HepG2 (cell line): ENCODE data around the gene B4GALT3. TPM values are rescaled to one million over a fixed set of nuclear protein-coding genes. Genes with fewer than 3 reads are reported as not detected.

Experiments
- ATAC-seq: fragments of 200-7000 bp; cut with Tn5 transposase; 3 replicates; pipeline ENCODE4 v1.9.1; 2020; ENCODE audit warnings: mild to moderate bottlenecking, moderate library complexity
- BruUV-seq: library from RNA; stranded (reverse); fragments of 400-500 nt; replicated peaks from 2 replicates; lab custom pipeline; 2021; lab: Mats Ljungman, UMichigan
- CTCF ChIA-PET: fragments of 300-600 bp; formaldehyde crosslinking; extraction: SDS; loops from one replicate; lab custom pipeline; 2021; ENCODE audit warnings: low total read pairs, inconsistent platforms, low intra/inter-chr PET ratio; lab: Yijun Ruan, JAX
- POLR2A ChIA-PET: fragments of 350-600 bp; sonication (Branson Sonifier 250); formaldehyde crosslinking; loops from one replicate; lab custom pipeline; 2020; ENCODE audit warnings: antibody characterized with exemption, inconsistent platforms; lab: Yijun Ruan, JAX
- DNase-seq: peaks from one replicate; pipeline ENCODE4 v3.0.0-alpha.2; 2015; ENCODE audit warnings: low spot score
- FAIRE-seq: peaks from 3 replicates; lab custom pipeline; 2011; peaks lifted over from hg19 to GRCh38; lab: Jason Lieb, UNC
- H2AFZ ChIP-seq: one replicate; pipeline ENCODE4 v1.6.1; 2011; ENCODE audit warnings: low read length, inconsistent platforms
- H3K27ac ChIP-seq: fragments of 300-600 bp; 3 replicates; pipeline ENCODE4 v1.8.0; 2011; ENCODE audit warnings: mixed run types, mild to moderate bottlenecking, mixed read lengths, low read length, inconsistent platforms; ENCODE audit not compliant: insufficient read depth; ENCODE audit errors: extremely low read length
- H3K27me3 ChIP-seq, 2 experiments: fragments of 200-600 bp in 1 of 2; 2 replicates in 1 of 2; 3 replicates in 1 of 2; pipeline versions ENCODE4 v1.6.0 to v1.8.0; 2011; ENCODE audit warnings: low read length in 2 of 2, mild to moderate bottlenecking in 2 of 2, moderate library complexity in 2 of 2, inconsistent platforms in 1 of 2; ENCODE audit not compliant: insufficient read depth in 2 of 2, control insufficient read depth in 1 of 2
- H3K36me3 ChIP-seq, 2 experiments: fragments of 200-600 bp in 1 of 2; replicated peaks in 1 of 2; 2 replicates in 1 of 2; 3 replicates in 1 of 2; pipeline versions ENCODE4 v1.5.1 to v1.8.0; 2011; ENCODE audit warnings: low read length in 2 of 2, inconsistent platforms in 1 of 2; ENCODE audit not compliant: insufficient read depth in 2 of 2, control insufficient read depth in 1 of 2
- H3K4me1 ChIP-seq: 2 replicates; pipeline ENCODE4 v1.5.1; 2012; ENCODE audit warnings: low read length, inconsistent platforms; ENCODE audit not compliant: insufficient read depth
- H3K4me2 ChIP-seq: 2 replicates; pipeline ENCODE4 v1.6.0; 2011; ENCODE audit warnings: low read depth, low read length, inconsistent platforms
- H3K4me3 ChIP-seq, 3 experiments: fragments of 200-600 bp in 1 of 3; sonication (generic), shearing (Covaris generic) in 1 of 3; replicated peaks in 1 of 3; 2 replicates each; pipeline ENCODE4 v1.5.1; 2011 to 2016; ENCODE audit warnings: low read length in 3 of 3, inconsistent platforms in 2 of 3, low read depth in 2 of 3, mild to moderate bottlenecking in 2 of 3, control low read depth in 1 of 3, mixed read lengths in 1 of 3; ENCODE audit not compliant: insufficient read depth in 1 of 3
- H3K79me2 ChIP-seq: one replicate; pipeline ENCODE4 v1.6.1; 2011; ENCODE audit warnings: low read length, inconsistent platforms; ENCODE audit not compliant: insufficient read depth
- H3K9ac ChIP-seq: 2 replicates; pipeline ENCODE4 v1.6.0; 2011; ENCODE audit warnings: mild to moderate bottlenecking, low read depth, low read length, inconsistent platforms; ENCODE audit not compliant: insufficient read depth
- H3K9me3 ChIP-seq: 2 replicates; pipeline ENCODE4 v1.5.1; 2012; ENCODE audit warnings: mild to moderate bottlenecking, low read length
- H4K20me1 ChIP-seq: 2 replicates; pipeline ENCODE4 v1.6.0; 2011; ENCODE audit warnings: inconsistent platforms, mild to moderate bottlenecking, low read length, moderate library complexity; ENCODE audit not compliant: insufficient read depth
- CAMTA2 ChIP-seq: sonication (generic); formaldehyde crosslinking; IDR thresholded peaks from 2 replicates; pipeline ENCODE4 v1.4.0; 2020; ENCODE audit warnings: mild to moderate bottlenecking, missing genetic modification reagents, borderline replicate concordance
- GFI1 ChIP-seq: sonication (generic); formaldehyde crosslinking; IDR thresholded peaks from 2 replicates; pipeline ENCODE4 v1.5.0; 2020; ENCODE audit warnings: missing genetic modification reagents, mild to moderate bottlenecking, borderline replicate concordance
- HCFC1 ChIP-seq: fragments of 150-350 bp; IDR thresholded peaks from 2 replicates; pipeline ENCODE4 v1.6.1; 2014; ENCODE audit warnings: low read depth, low read length
- IKZF4 ChIP-seq: sonication (generic); formaldehyde crosslinking; IDR thresholded peaks from 2 replicates; pipeline ENCODE4 v1.5.1; 2020; ENCODE audit warnings: borderline replicate concordance, mild to moderate bottlenecking, low read depth, missing genetic modification reagents; ENCODE audit errors: not compliant biosample characterization
- PHF8 ChIP-seq: sonication (generic); formaldehyde crosslinking; IDR thresholded peaks from 2 replicates; pipeline ENCODE4 v1.5.0; 2020; ENCODE audit warnings: missing genetic modification reagents
- SMAD9 ChIP-seq: sonication (generic); formaldehyde crosslinking; IDR thresholded peaks from 2 replicates; pipeline ENCODE4 v1.5.1; 2020; ENCODE audit warnings: mild to moderate bottlenecking, missing genetic modification reagents
- ZC3H4 ChIP-seq: sonication (generic); formaldehyde crosslinking; IDR thresholded peaks from 2 replicates; pipeline ENCODE4 v1.4.0; 2020; ENCODE audit warnings: missing genetic modification reagents, borderline replicate concordance
- ZNF430 ChIP-seq: sonication (generic); formaldehyde crosslinking; IDR thresholded peaks from 2 replicates; pipeline ENCODE4 v1.9.0; 2021; ENCODE audit warnings: mild to moderate bottlenecking, missing genetic modification reagents
- ZNF432 ChIP-seq: sonication (generic); formaldehyde crosslinking; IDR thresholded peaks from 2 replicates; pipeline ENCODE4 v1.5.0; 2020; ENCODE audit warnings: missing genetic modification reagents, mild to moderate bottlenecking, borderline replicate concordance
- ZNF460 ChIP-seq: sonication (generic); formaldehyde crosslinking; IDR thresholded peaks from 2 replicates; pipeline ENCODE4 v1.5.1; 2020; ENCODE audit warnings: missing genetic modification reagents, mild to moderate bottlenecking, borderline replicate concordance
- ZNF616 ChIP-seq: sonication (generic); formaldehyde crosslinking; IDR thresholded peaks from 2 replicates; pipeline ENCODE4 v1.5.0; 2020; ENCODE audit warnings: low read depth, mild to moderate bottlenecking, missing genetic modification reagents
- WGBS: methylation state at CpG from one replicate; pipeline ENCODE4 v1.1.6; 2017; ENCODE audit warnings: low lambda C conversion rate; 5-methylcytosine and 5-hydroxymethylcytosine counted together
- in situ Hi-C: cut with HindIII; loops from 2 replicates; pipeline ENCODE4 v1.10.0; 2017; ENCODE audit warnings: low pct_unique_long_range_greater_than_20kb; ENCODE audit not compliant: extremely low pct_ligation_motif_present
- intact Hi-C: fragments of 100-400 bp; cut with micrococcal nuclease; formaldehyde crosslinking; loops from one replicate; pipeline ENCODE4 v1.10.0; 2022; ENCODE audit not compliant: unreplicated experiment
- polyA plus RNA-seq, 8 experiments: library from polyadenylated mRNA; depleted of rRNA in 3 of 8; stranded (reverse) in 7 of 8; unstranded in 1 of 8; fragments of >200 nt; fragmentation: Illumina TruSeq in 4 of 8; extraction: Trizol in 4 of 8; gene quantifications; 2 replicates each; pipeline versions ENCODE4 v1.2.1 to v1.2.3, GENCODE V29; 2011 to 2016; ENCODE audit warnings: low read depth in 4 of 8, missing spikeins in 1 of 8, mixed read lengths in 1 of 8; ENCODE audit not compliant: insufficient read depth in 1 of 8
- total RNA-seq, 5 experiments: library from RNA; depleted of rRNA; stranded (reverse); fragments of >200 nt; fragmentation: Illumina TruSeq; extraction: Trizol; gene quantifications; 2 replicates each; pipeline ENCODE4 v1.2.3, GENCODE V29; 2016; ENCODE audit warnings: low read depth in 1 of 5
- TF ChIP-seq, protein P1 (sequence below): IDR thresholded peaks from 2 replicates; pipeline ENCODE4 v1.6.1; 2012; ENCODE audit warnings: low read length, improper control_type of control experiment
- TF ChIP-seq, protein P2 (sequence below): sonication (generic); formaldehyde crosslinking; IDR thresholded peaks from 2 replicates; pipeline ENCODE4 v1.8.1; 2023; ENCODE audit warnings: missing genetic modification reagents, mild to moderate bottlenecking, borderline replicate concordance
- TF ChIP-seq, protein P3 (sequence below): sonication (generic); formaldehyde crosslinking; IDR thresholded peaks from 2 replicates; pipeline ENCODE4 v1.4.0; 2020; ENCODE audit warnings: mild to moderate bottlenecking, low read depth, missing genetic modification reagents

The B4GALT3 gene
- total and polyA plus RNA-seq, 2 of the 13 experiments (the other 11 are each of a cell fraction or from before 2014, with no cell fraction given) = 35.6 to 40.4 TPM

DNA sequence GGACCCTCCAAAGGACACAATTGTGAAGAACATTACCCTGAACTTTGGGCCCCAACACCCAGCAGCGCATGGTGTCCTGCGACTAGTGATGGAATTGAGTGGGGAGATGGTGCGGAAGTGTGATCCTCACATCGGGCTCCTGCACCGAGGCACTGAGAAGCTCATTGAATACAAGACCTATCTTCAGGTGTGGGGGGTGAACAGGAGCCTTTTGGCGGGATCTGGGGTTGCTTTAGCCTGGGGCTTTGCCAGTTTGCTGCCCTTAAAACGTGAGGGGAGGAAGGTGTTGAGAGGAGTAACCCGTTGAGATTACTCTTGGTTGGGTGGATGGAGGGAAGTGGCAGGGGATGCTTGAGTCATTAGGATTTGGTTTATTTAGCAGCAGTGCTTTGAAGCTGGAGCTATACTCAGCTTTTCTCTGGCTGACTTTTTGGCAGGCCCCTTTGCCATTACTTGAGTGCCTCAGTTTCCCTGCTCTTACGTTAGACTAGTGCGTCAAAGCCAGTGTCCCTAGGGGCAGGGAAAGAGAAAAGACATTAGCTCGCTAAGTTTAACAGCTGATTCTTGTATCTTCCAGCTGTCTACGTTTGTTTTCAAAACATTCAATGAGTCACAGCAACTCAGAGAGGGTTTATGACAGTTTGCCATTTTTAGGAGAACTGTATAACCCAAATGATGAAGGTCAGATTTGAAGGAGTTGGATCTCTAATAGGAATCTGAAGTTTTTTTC lies 29.3 kb upstream of the B4GALT3 start:
- in situ Hi-C loops = no loop called here
- ChIA-PET POLR2A (interaction anchor here (13.8 kb wide), 1 partner anchor 15 kb away, joined by 357 read pairs; the partner anchor contains the start of genes APOA2 and TOMM40L), CTCF (no interaction called here)
- no peak overlapping the region for H3K9ac ChIP-seq
- no peak for FAIRE-seq
- intact Hi-C loops = no loop called here
- no TSS peak for BruUV-seq
- no peaks in the 10 kb centered on the region for H3K9me3 ChIP-seq
- peaks cover 14 to 69% of the 10 kb centered on the region in 2 experiments for H3K36me3 ChIP-seq
- WGBS = 96% methylated on average over 12 of the region's 12 CpGs
- H3K4me1 ChIP-seq = peaks cover 51% of the 10 kb centered on the region
- H3K79me2 ChIP-seq = peaks cover 25% of the 10 kb centered on the region
- no peak overlapping the region for H3K27ac ChIP-seq
- no peak overlapping the region for H3K4me2 ChIP-seq
- TF ChIP-seq ZNF432 = no peak
- no peak for TF ChIP-seq ZNF460 (CRISPR knock-in tag)
- no peak for TF ChIP-seq PHF8
- TF ChIP-seq CAMTA2 (CRISPR knock-in tag) = no peak
- TF ChIP-seq, protein P1, sequence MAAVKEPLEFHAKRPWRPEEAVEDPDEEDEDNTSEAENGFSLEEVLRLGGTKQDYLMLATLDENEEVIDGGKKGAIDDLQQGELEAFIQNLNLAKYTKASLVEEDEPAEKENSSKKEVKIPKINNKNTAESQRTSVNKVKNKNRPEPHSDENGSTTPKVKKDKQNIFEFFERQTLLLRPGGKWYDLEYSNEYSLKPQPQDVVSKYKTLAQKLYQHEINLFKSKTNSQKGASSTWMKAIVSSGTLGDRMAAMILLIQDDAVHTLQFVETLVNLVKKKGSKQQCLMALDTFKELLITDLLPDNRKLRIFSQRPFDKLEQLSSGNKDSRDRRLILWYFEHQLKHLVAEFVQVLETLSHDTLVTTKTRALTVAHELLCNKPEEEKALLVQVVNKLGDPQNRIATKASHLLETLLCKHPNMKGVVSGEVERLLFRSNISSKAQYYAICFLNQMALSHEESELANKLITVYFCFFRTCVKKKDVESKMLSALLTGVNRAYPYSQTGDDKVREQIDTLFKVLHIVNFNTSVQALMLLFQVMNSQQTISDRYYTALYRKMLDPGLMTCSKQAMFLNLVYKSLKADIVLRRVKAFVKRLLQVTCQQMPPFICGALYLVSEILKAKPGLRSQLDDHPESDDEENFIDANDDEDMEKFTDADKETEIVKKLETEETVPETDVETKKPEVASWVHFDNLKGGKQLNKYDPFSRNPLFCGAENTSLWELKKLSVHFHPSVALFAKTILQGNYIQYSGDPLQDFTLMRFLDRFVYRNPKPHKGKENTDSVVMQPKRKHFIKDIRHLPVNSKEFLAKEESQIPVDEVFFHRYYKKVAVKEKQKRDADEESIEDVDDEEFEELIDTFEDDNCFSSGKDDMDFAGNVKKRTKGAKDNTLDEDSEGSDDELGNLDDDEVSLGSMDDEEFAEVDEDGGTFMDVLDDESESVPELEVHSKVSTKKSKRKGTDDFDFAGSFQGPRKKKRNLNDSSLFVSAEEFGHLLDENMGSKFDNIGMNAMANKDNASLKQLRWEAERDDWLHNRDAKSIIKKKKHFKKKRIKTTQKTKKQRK = no peak
- TF ChIP-seq GFI1 (CRISPR knock-in tag) = no peak
- TF ChIP-seq ZNF616 = no peak
- no peak for TF ChIP-seq ZNF430
- TF ChIP-seq, protein P2, sequence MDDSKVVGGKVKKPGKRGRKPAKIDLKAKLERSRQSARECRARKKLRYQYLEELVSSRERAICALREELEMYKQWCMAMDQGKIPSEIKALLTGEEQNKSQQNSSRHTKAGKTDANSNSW (CRISPR knock-in tag) = no peak
- TF ChIP-seq, protein P3, sequence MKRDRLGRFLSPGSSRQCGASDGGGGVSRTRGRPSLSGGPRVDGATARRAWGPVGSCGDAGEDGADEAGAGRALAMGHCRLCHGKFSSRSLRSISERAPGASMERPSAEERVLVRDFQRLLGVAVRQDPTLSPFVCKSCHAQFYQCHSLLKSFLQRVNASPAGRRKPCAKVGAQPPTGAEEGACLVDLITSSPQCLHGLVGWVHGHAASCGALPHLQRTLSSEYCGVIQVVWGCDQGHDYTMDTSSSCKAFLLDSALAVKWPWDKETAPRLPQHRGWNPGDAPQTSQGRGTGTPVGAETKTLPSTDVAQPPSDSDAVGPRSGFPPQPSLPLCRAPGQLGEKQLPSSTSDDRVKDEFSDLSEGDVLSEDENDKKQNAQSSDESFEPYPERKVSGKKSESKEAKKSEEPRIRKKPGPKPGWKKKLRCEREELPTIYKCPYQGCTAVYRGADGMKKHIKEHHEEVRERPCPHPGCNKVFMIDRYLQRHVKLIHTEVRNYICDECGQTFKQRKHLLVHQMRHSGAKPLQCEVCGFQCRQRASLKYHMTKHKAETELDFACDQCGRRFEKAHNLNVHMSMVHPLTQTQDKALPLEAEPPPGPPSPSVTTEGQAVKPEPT (CRISPR knock-in tag) = no peak
- no peak for TF ChIP-seq IKZF4 (CRISPR knock-in tag)
- TF ChIP-seq ZC3H4 (CRISPR knock-in tag) = no peak
- TF ChIP-seq HCFC1 = no peak
- no peak for TF ChIP-seq SMAD9
- H3K27me3 ChIP-seq = no peaks in the 10 kb centered on the region; a peak in 1 of 5 replicates
- no peak for DNase-seq
- H4K20me1 ChIP-seq = no peaks in the 10 kb centered on the region
- no peak overlapping the region for H3K4me3 ChIP-seq
- no peak overlapping the region for H2AFZ ChIP-seq
- ATAC-seq = no peak
